HG03103 (cell line): ENCODE data around the gene MTAP.
A peak's percentile ranks its signal among the peaks of the same experiment; 100 is the strongest.
"Not testable (repeated sequence)": the region's sequence is repeated elsewhere in the genome, so short reads cannot be mapped to it uniquely, and the experiment has no call there.

Experiments used
- ATAC-seq: cut with Tn5 transposase; IDR thresholded peaks from one replicate; pipeline ENCODE4 v1.9.1; 2021; ENCODE audit warnings: low read depth; ENCODE audit not compliant: unreplicated experiment

The MTAP gene

GRCh38 chr9:21904371-21904770, 101.9 kb downstream of the MTAP start:
- no peak for ATAC-seq

- no peak for ATAC-seq
Observed at GRCh38 chr9:21904776-21905175, 102.3 kb downstream of the MTAP start.

GRCh38 chr9:21906213-21906612, 103.8 kb downstream of the MTAP start:
- no peak for ATAC-seq

GRCh38 chr9:21906881-21907280, 104.4 kb downstream of the MTAP start:
- no peak for ATAC-seq

- ATAC-seq = peak; percentile 84
Observed at GRCh38 chr9:21919377-21920362, 117.2 kb downstream of the MTAP start.

GRCh38 chr9:21923694-21924093, 121.3 kb downstream of the MTAP start:
- ATAC-seq = no peak

- ATAC-seq = no peak
Observed at GRCh38 chr9:21927752-21928151, 125.3 kb downstream of the MTAP start.

GRCh38 chr9:21931428-21931827, 129.0 kb downstream of the MTAP start:
- ATAC-seq = no peak

GRCh38 chr9:21933281-21933680, 130.8 kb downstream of the MTAP start:
- ATAC-seq = no peak

GRCh38 chr9:21933865-21934264, 131.4 kb downstream of the MTAP start:
- ATAC-seq = no peak

- no peak for ATAC-seq
Observed at GRCh38 chr9:21935631-21936030, 133.2 kb downstream of the MTAP start.

- ATAC-seq = no peak
Observed at GRCh38 chr9:21936161-21936560, 133.7 kb downstream of the MTAP start.

- ATAC-seq = no peak
Observed at GRCh38 chr9:21941337-21941995, 139.0 kb downstream of the MTAP start.

- no peak for ATAC-seq
Observed at GRCh38 chr9:21943464-21943863, 141.0 kb downstream of the MTAP start.

- ATAC-seq = no peak
Observed at GRCh38 chr9:21945606-21946005, 143.2 kb downstream of the MTAP start.

GRCh38 chr9:21958833-21959232, 156.4 kb downstream of the MTAP start:
- no peak for ATAC-seq

- ATAC-seq = not testable (repeated sequence)
Observed at GRCh38 chr9:21959268-21959667, 156.8 kb downstream of the MTAP start.

GRCh38 chr9:21961569-21961968, 159.1 kb downstream of the MTAP start:
- no peak for ATAC-seq

GRCh38 chr9:21964925-21965385, 162.5 kb downstream of the MTAP start:
- peak; percentile 43 for ATAC-seq

GRCh38 chr9:21965401-21965951, 163.0 kb downstream of the MTAP start:
- ATAC-seq = peak; percentile 74

GRCh38 chr9:21966140-21966851, 163.9 kb downstream of the MTAP start:
- no peak for ATAC-seq
